AG04450 (cell line): ENCODE data around the gene RPS6KA1. TPM values are rescaled to one million over a fixed set of nuclear protein-coding genes. Genes with fewer than 3 reads are reported as not detected.
"Not testable (repeated sequence)": the region's sequence is repeated elsewhere in the genome, so short reads cannot be mapped to it uniquely, and the experiment has no call there.

ENCODE experiments used
- CTCF ChIA-PET: fragments of 300-600, 350-600 bp; formaldehyde crosslinking; extraction: SDS; loops from one replicate; lab custom pipeline; 2022; ENCODE audit warnings: antibody characterized with exemption, inconsistent platforms; lab: Charles Lee
- POLR2A ChIA-PET: fragments of 350-600 bp; formaldehyde crosslinking; extraction: SDS; loops from one replicate; lab custom pipeline; 2021; ENCODE audit warnings: antibody characterized with exemption, inconsistent platforms; lab: Yijun Ruan, JAX
- DNase-seq: peaks from one replicate; pipeline ENCODE4 v3.0.0-alpha.2; 2011; ENCODE audit warnings: low read depth, low spot score
- H3K27ac ChIP-seq: one replicate; pipeline ENCODE4 v1.5.1; 2012; ENCODE audit warnings: low read depth, low read length, control low read depth
- H3K27me3 ChIP-seq: one replicate; pipeline ENCODE4 v1.6.0; 2012; ENCODE audit warnings: low read length; ENCODE audit not compliant: control insufficient read depth, insufficient read depth
- H3K4me3 ChIP-seq: 2 replicates; pipeline ENCODE4 v1.5.1; 2011; ENCODE audit warnings: mild to moderate bottlenecking, low read depth, low read length, control low read depth
- H3K9me3 ChIP-seq: 2 replicates; pipeline ENCODE4 v1.5.1; 2012; ENCODE audit warnings: low read length; ENCODE audit not compliant: control insufficient read depth, insufficient read depth
- CTCF ChIP-seq: IDR thresholded peaks from 2 replicates; pipeline ENCODE4 v1.5.1; 2011; ENCODE audit warnings: low read depth, low read length, control low read depth, inconsistent platforms
- polyA plus RNA-seq: library from polyadenylated mRNA; depleted of rRNA; stranded (reverse); fragments of >200 nt; gene quantifications from 2 replicates; pipeline ENCODE4 v1.2.3, GENCODE V29; 2011

Gene RPS6KA1
- polyA plus RNA-seq, 1 experiment, result 2.8 TPM

- DNase-seq, result no peak
- Histone ChIP-seq H3K4me3 (no peak overlapping the region), H3K27me3 (peaks cover 10% of the 10 kb centered on the region), H3K27ac (no peak overlapping the region), H3K9me3 (no peaks in the 10 kb centered on the region)
- POLR2A ChIA-PET, result no interaction called here
- TF ChIP-seq CTCF, result no peak
- CTCF ChIA-PET, result interaction anchor here (2.1 to 3.1 kb wide), 2 partner anchors 10 to 180 kb away, joined by 12 to 15 read pairs; partner anchors contain the start of gene PIGV
Measured at GRCh38 chr1:26608895-26609294, 79.3 kb downstream of the RPS6KA1 start.

- H3K27ac ChIP-seq, result no peak overlapping the region
- CTCF ChIA-PET, result interaction anchor here (0.7 to 3.1 kb wide), 5 partner anchors 8 to 184 kb away, joined by 4 to 15 read pairs (median 5); partner anchors contain the start of gene PIGV
- peaks cover 2% of the 10 kb centered on the region for H3K27me3 ChIP-seq
- POLR2A ChIA-PET, result no interaction called here
- no peak overlapping the region for H3K4me3 ChIP-seq
- no peaks in the 10 kb centered on the region for H3K9me3 ChIP-seq
- no peak for TF ChIP-seq CTCF
- DNase-seq, result no peak
Measured at GRCh38 chr1:26610781-26611180, 81.2 kb downstream of the RPS6KA1 start.

- POLR2A ChIA-PET, H3K27me3 ChIP-seq: not testable (repeated sequence)
- CTCF ChIA-PET, result interaction anchor here (0.6 to 1.1 kb wide), 2 partner anchors 71 to 176 kb away, joined by 3 to 5 read pairs; no protein-coding TSS in a partner anchor
Measured at GRCh38 chr1:26612627-26613026, 83.1 kb downstream of the RPS6KA1 start.

GRCh38 chr1:26614655-26615411 lies 85.3 kb downstream of the RPS6KA1 start:
- H3K4me3 ChIP-seq, result no peak overlapping the region
- no peak for DNase-seq
- H3K9me3 ChIP-seq, result no peaks in the 10 kb centered on the region
- POLR2A ChIA-PET, result interaction anchor here (1.1 kb wide), 1 partner anchor 78 kb away, joined by 5 read pairs; no protein-coding TSS in a partner anchor
- no peak for TF ChIP-seq CTCF
- H3K27ac ChIP-seq, result no peak overlapping the region
- CTCF ChIA-PET, result interaction anchor here (1.0 to 2.1 kb wide), 3 partner anchors 13 to 174 kb away, joined by 3 to 12 read pairs (median 8); no protein-coding TSS in a partner anchor
- H3K27me3 ChIP-seq, result no peaks in the 10 kb centered on the region

More at GRCh38 chr1:26612627-26613026, 83.1 kb downstream of the RPS6KA1 start:
- H3K27ac ChIP-seq, H3K9me3 ChIP-seq, DNase-seq, H3K4me3 ChIP-seq: not testable (repeated sequence)

- ChIA-PET CTCF (interaction anchor here (2.5 kb wide), 1 partner anchor 15 kb away, joined by 14 read pairs; no protein-coding TSS in a partner anchor), POLR2A (no interaction called here)
- no peak for DNase-seq
- no peak overlapping the region for H3K4me3 ChIP-seq
- TF ChIP-seq CTCF, result no peak
- H3K27me3 ChIP-seq, result no peaks in the 10 kb centered on the region
- H3K9me3 ChIP-seq, result no peaks in the 10 kb centered on the region
- H3K27ac ChIP-seq, result no peak overlapping the region
Measured at GRCh38 chr1:26616881-26617280, 87.3 kb downstream of the RPS6KA1 start.
